NCI-H146 (cell line): ENCODE results near the gene SLC8A2.
"Not testable (repeated sequence)": the region's sequence is repeated elsewhere in the genome, so short reads cannot be mapped to it uniquely, and the experiment has no call there.

ENCODE experiments used
- DNase-seq: peaks from one replicate; lab custom pipeline; 2025; lab: John Stamatoyannopoulos, UW

The SLC8A2 gene

GRCh38 chr19:47487551-47488515 is 16.1 kb upstream of the SLC8A2 start:
- DNase-seq: no peak

GRCh38 chr19:47486900-47487299 is 15.2 kb upstream of the SLC8A2 start:
- DNase-seq: no peak

GRCh38 chr19:47486220-47486619 is 14.5 kb upstream of the SLC8A2 start:
- DNase-seq: not testable (repeated sequence)

GRCh38 chr19:47485210-47485609 is 13.5 kb upstream of the SLC8A2 start:
- no peak for DNase-seq

- peak; percentile 92 for DNase-seq
Observed at GRCh38 chr19:47483800-47484690, 12.4 kb upstream of the SLC8A2 start, which contains the start of gene KPTN. Gene KPTN (minus strand): TSS chr19:47484219. CDS start chr19:47484160, 59 bp downstream.

- DNase-seq: no peak
Observed at GRCh38 chr19:47483200-47483599, 11.5 kb upstream of the SLC8A2 start.

GRCh38 chr19:47481460-47482052 is 9.9 kb upstream of the SLC8A2 start:
- no peak for DNase-seq

GRCh38 chr19:47480658-47481057 is 9.0 kb upstream of the SLC8A2 start:
- no peak for DNase-seq

- DNase-seq: peak; percentile 56
Observed at GRCh38 chr19:47479701-47480503, 8.2 kb upstream of the SLC8A2 start.

GRCh38 chr19:47476438-47476972 is 4.8 kb upstream of the SLC8A2 start:
- DNase-seq: no peak

GRCh38 chr19:47475465-47475864 is 3.8 kb upstream of the SLC8A2 start:
- DNase-seq: no peak

GRCh38 chr19:47473336-47473735 is 1.6 kb upstream of the SLC8A2 start:
- DNase-seq: no peak

GRCh38 chr19:47471381-47471732 is 336 bp downstream of the SLC8A2 start:
- DNase-seq: no peak

- no peak for DNase-seq
Observed at GRCh38 chr19:47470447-47471195, 1.1 kb downstream of the SLC8A2 start.

GRCh38 chr19:47469719-47470118 is 2.0 kb downstream of the SLC8A2 start:
- DNase-seq: peak; percentile 41

- no peak for DNase-seq
Observed at GRCh38 chr19:47469363-47469700, 2.4 kb downstream of the SLC8A2 start.

GRCh38 chr19:47467914-47468313 is 3.8 kb downstream of the SLC8A2 start:
- no peak for DNase-seq

GRCh38 chr19:47465957-47466356 is 5.7 kb downstream of the SLC8A2 start:
- no peak for DNase-seq

- no peak for DNase-seq
Observed at GRCh38 chr19:47464675-47465419, 6.8 kb downstream of the SLC8A2 start.

GRCh38 chr19:47461876-47462275 is 9.8 kb downstream of the SLC8A2 start:
- no peak for DNase-seq
